Ovary (tissue), 9 donors: ENCODE data around the gene TBC1D1. TPM values are rescaled to one million over a fixed set of nuclear protein-coding genes. Genes with fewer than 3 reads are reported as not detected.

Source experiments
- DNase-seq, 5 donors: peaks; one replicate each; pipeline ENCODE4 v3.0.0-alpha.2; 2019 to 2020
- H3K27ac ChIP-seq, 2 donors: fragments of 200-600 bp; one replicate each; pipeline versions ENCODE4 v1.5.1 to v1.8.0; 2019 to 2022
- H3K27me3 ChIP-seq: fragments of 200-600 bp; one replicate; pipeline ENCODE4 v1.8.0; 2022
- H3K36me3 ChIP-seq: fragments of 200-600 bp; sonication (generic); one replicate; pipeline ENCODE4 v1.5.1; 2019
- H3K4me1 ChIP-seq: one replicate; pipeline ENCODE4 v1.8.1; 2013; ENCODE audit warnings: mild to moderate bottlenecking, moderate library complexity; ENCODE audit not compliant: insufficient read depth
- H3K4me3 ChIP-seq: fragments of 200-600 bp; sonication (generic); one replicate; pipeline ENCODE4 v1.5.1; 2017
- H3K9me3 ChIP-seq, 2 donors: fragments of 200-600 bp in 1 of 2; sonication (generic) in 1 of 2; one replicate each; pipeline versions ENCODE4 v1.5.1 to v1.8.1; 2013 to 2019; ENCODE audit warnings: mild to moderate bottlenecking in 1 of 2, moderate library complexity in 1 of 2
- CTCF ChIP-seq, 3 donors: fragments of 450-650 bp in 2 of 3; fragments of 200-600 bp in 1 of 3; IDR thresholded peaks; one replicate each; pipeline versions ENCODE4 v1.5.1 to v1.8.0; 2016 to 2022; ENCODE audit warnings: antibody characterized with exemption in 3 of 3, mild to moderate bottlenecking in 1 of 3
- EP300 ChIP-seq: sonication (generic); formaldehyde crosslinking; IDR thresholded peaks from one replicate; pipeline ENCODE4 v1.6.1; 2017; ENCODE audit warnings: antibody characterized with exemption
- POLR2A ChIP-seq: fragments of 450-650 bp; IDR thresholded peaks from one replicate; pipeline ENCODE4 v1.6.1; 2017; ENCODE audit warnings: antibody characterized with exemption, mild to moderate bottlenecking, moderate library complexity
- WGBS, 3 donors: extraction: QIAGEN DNeasy Blood & Tissue Kit in 1 of 3; methylation state at CpG; one replicate each; pipeline versions ENCODE4 v1.1.5 to v1.1.7; 2013 to 2017; 5-methylcytosine and 5-hydroxymethylcytosine counted together
- intact Hi-C, 4 donors: fragments of 100-400 bp; cut with DNase I; formaldehyde crosslinking; loops; one replicate each; pipeline versions ENCODE4 v1.11.0 to v1.15.1; 2022 to 2023
- polyA plus RNA-seq, 2 donors: library from polyadenylated mRNA; stranded (reverse); fragments of 200-250 nt in 1 of 2; fragments of 350-450 nt in 1 of 2; fragmentation: Illumina TruSeq in 1 of 2; extraction: RNeasy Lipid Tissue Mini Kit (QIAGEN cat#74804) in 1 of 2; gene quantifications; one replicate each; pipeline ENCODE4 v1.2.3, GENCODE V29; 2013 to 2014
- total RNA-seq, 7 donors: library from RNA; depleted of rRNA in 2 of 7; stranded (reverse); fragments of >200 nt in 2 of 7; fragmentation: NEBNext Ultra II Directional in 3 of 7; extraction: Animal tissue kit (Norgen Biotek cat#: 25700) in 3 of 7; gene quantifications; one replicate each; pipeline versions ENCODE4 v1.1.0 to v1.2.4, GENCODE V29; 2016 to 2023
- donor health status: DM: no; HTN: no; CAD: no; lungs with moderate emphysema.
- donor health status: DM: no; HTN: no; CAD: no.
- donor health status: Bipolar disorder and iron deficiency.
- donor health status: DM: yes; HTN: yes; CAD: no.
- donor health status: DM: no; HTN: no; CAD: no.
- donor health status: DM: yes; HTN: yes; CAD: no.

TBC1D1 gene
- total and polyA plus RNA-seq, 9 donors, result 39.5 to 104 (median 63.9) TPM

- Histone ChIP-seq H3K27me3 (no peaks in the 10 kb centered on the region), H3K36me3 (no peaks in the 10 kb centered on the region), H3K4me3 (no peak overlapping the region), H3K4me1 (peaks cover 6% of the 10 kb centered on the region), H3K9me3 (no peaks in the 10 kb centered on the region), H3K27ac (no peak overlapping the region)
- intact Hi-C loops, result no loop called here
- 76 to 85% (median 83%) methylated on average over 10 of the region's 10 CpGs for WGBS, 3 donors
- TF ChIP-seq POLR2A, result no peak
- no peak for TF ChIP-seq EP300
- TF ChIP-seq CTCF (IDR thresholded peaks at IDR 0.05), result no peak
- no peak for DNase-seq
Measured at GRCh38 chr4:38056011-38056685, 165.3 kb downstream of the TBC1D1 start.

GRCh38 chr4:38058151-38058550 lies 167.3 kb downstream of the TBC1D1 start:
- no peaks in the 10 kb centered on the region for H3K9me3 ChIP-seq
- DNase-seq, result no peak
- no peak overlapping the region for H3K27ac ChIP-seq
- H3K36me3 ChIP-seq, result no peaks in the 10 kb centered on the region
- WGBS, 3 donors, result 74 to 81% (median 77%) methylated on average over 4 of the region's 4 CpGs
- no peaks in the 10 kb centered on the region for H3K27me3 ChIP-seq
- no peak overlapping the region for H3K4me3 ChIP-seq
- intact Hi-C loops, result no loop called here
- H3K4me1 ChIP-seq, result peaks cover 3% of the 10 kb centered on the region
- no peak for TF ChIP-seq CTCF (IDR thresholded peaks at IDR 0.05)
- TF ChIP-seq EP300, result no peak
- no peak for TF ChIP-seq POLR2A

GRCh38 chr4:38060829-38061431 lies 170.0 kb downstream of the TBC1D1 start:
- peaks cover 3% of the 10 kb centered on the region for H3K4me1 ChIP-seq
- no peaks in the 10 kb centered on the region for H3K27me3 ChIP-seq
- TF ChIP-seq POLR2A (no peak), CTCF (IDR thresholded peaks at IDR 0.05) (no peak), EP300 (no peak)
- DNase-seq, result no peak
- intact Hi-C loops, result loop anchor here in 3 of 4 donors (5.0 to 10.0 kb wide), 5 partner anchors 114 to 804 kb away; partner anchors contain the start of genes FAM114A1 (in 1 of the 3) and TLR10 (in 1 of the 3)
- WGBS, 3 donors, result 13 to 21% (median 18%) methylated on average over 4 of the region's 4 CpGs
- no peaks in the 10 kb centered on the region for H3K36me3 ChIP-seq
- H3K4me3 ChIP-seq, result no peak overlapping the region
- peak overlapping the region in 1 of 2 donors; percentile 39 for H3K27ac ChIP-seq
- no peaks in the 10 kb centered on the region for H3K9me3 ChIP-seq

- H3K27ac ChIP-seq, result peak overlapping the region in 1 of 2 donors; percentile 47
- H3K4me3 ChIP-seq, result peak overlapping the region; percentile 25
- peak; percentile 68 to 88 (median 84) for DNase-seq
- TF ChIP-seq CTCF (IDR thresholded peaks at IDR 0.05) (peak; percentile 61 to 78 (median 64)), POLR2A (no peak)
- 7 to 11% (median 7%) methylated on average over 11 of the region's 11 CpGs for WGBS, 3 donors
- H3K9me3 ChIP-seq, result no peaks in the 10 kb centered on the region
- H3K36me3 ChIP-seq, result no peaks in the 10 kb centered on the region
- intact Hi-C loops, result loop anchor here in 3 of 4 donors (5.0 to 10.0 kb wide), 5 partner anchors 113 to 803 kb away; partner anchors contain the start of genes FAM114A1 (in 1 of the 3) and TLR10 (in 1 of the 3)
- peaks cover 3% of the 10 kb centered on the region for H3K4me1 ChIP-seq
- no peaks in the 10 kb centered on the region for H3K27me3 ChIP-seq
Measured at GRCh38 chr4:38062088-38062775, 171.3 kb downstream of the TBC1D1 start.
